HEK293T (cell line): ENCODE measurements around the gene RGL2.
"Not testable (repeated sequence)": the region's sequence is repeated elsewhere in the genome, so short reads cannot be mapped to it uniquely, and the experiment has no call there.

Experiments
- CTCF ChIA-PET: fragments of 350-600 bp; formaldehyde crosslinking; extraction: SDS; loops from one replicate; lab custom pipeline; 2021; ENCODE audit warnings: antibody characterized with exemption, inconsistent platforms; lab: Yijun Ruan, JAX
- POLR2A ChIA-PET: fragments of 350-600 bp; formaldehyde crosslinking; extraction: SDS; loops from one replicate; lab custom pipeline; 2020; ENCODE audit warnings: antibody characterized with exemption, inconsistent platforms; lab: Yijun Ruan, JAX
- DNase-seq: peaks from one replicate; pipeline ENCODE4 v3.0.0; 2012; ENCODE audit warnings: mixed read lengths; ENCODE audit errors: extremely low spot score
- ARNT ChIP-seq: fragments of 450-650 bp; IDR thresholded peaks from 2 replicates; pipeline ENCODE4 v1.6.1; 2017; ENCODE audit warnings: mild to moderate bottlenecking
- CTBP1 ChIP-seq: fragments of 450-650 bp; IDR thresholded peaks from 2 replicates; pipeline ENCODE4 v1.6.1; 2016; ENCODE audit warnings: borderline replicate concordance
- ELF4 ChIP-seq: fragments of 450-650 bp; IDR thresholded peaks from 2 replicates; pipeline ENCODE4 v1.6.1; 2017; ENCODE audit warnings: antibody characterized with exemption
- FOXA1 ChIP-seq: fragments of 450-650 bp; IDR thresholded peaks from 2 replicates; pipeline ENCODE4 v1.6.1; 2016; ENCODE audit warnings: mild to moderate bottlenecking
- FOXK2 ChIP-seq: fragments of 450-650 bp; IDR thresholded peaks from 2 replicates; pipeline ENCODE4 v1.6.1; 2016; ENCODE audit warnings: mild to moderate bottlenecking
- FOXM1 ChIP-seq: fragments of 450-650 bp; IDR thresholded peaks from 2 replicates; pipeline ENCODE4 v1.6.1; 2017; ENCODE audit warnings: mild to moderate bottlenecking, borderline replicate concordance
- HDGF ChIP-seq: fragments of 450-650 bp; IDR thresholded peaks from 2 replicates; pipeline ENCODE4 v1.6.1; 2017; ENCODE audit warnings: antibody characterized with exemption, borderline replicate concordance
- L3MBTL2 ChIP-seq: fragments of 450-650 bp; conservative IDR thresholded peaks from 2 replicates; pipeline ENCODE4 v1.6.1; 2016; ENCODE audit warnings: mild to moderate bottlenecking
- LEF1 ChIP-seq: fragments of 450-650 bp; IDR thresholded peaks from 2 replicates; pipeline ENCODE4 v1.6.1; 2017; ENCODE audit warnings: mild to moderate bottlenecking, borderline replicate concordance
- NFRKB ChIP-seq: fragments of 450-650 bp; IDR thresholded peaks from 2 replicates; pipeline ENCODE4 v1.6.1; 2016; ENCODE audit warnings: mild to moderate bottlenecking, moderate library complexity
- SP1 ChIP-seq: fragments of 450-650 bp; IDR thresholded peaks from 2 replicates; pipeline ENCODE4 v1.6.1; 2017
- SUZ12 ChIP-seq: fragments of 450-650 bp; IDR thresholded peaks from 2 replicates; pipeline ENCODE4 v1.6.1; 2016; ENCODE audit warnings: mild to moderate bottlenecking
- TARDBP ChIP-seq: fragments of 450-650 bp; IDR thresholded peaks from 2 replicates; pipeline ENCODE4 v1.6.1; 2016
- ZNF384 ChIP-seq: fragments of 450-650 bp; IDR thresholded peaks from 2 replicates; pipeline ENCODE4 v1.6.1; 2016
- TF ChIP-seq, protein P1 (sequence below): fragments of 450-650 bp; IDR thresholded peaks from 2 replicates; pipeline ENCODE4 v1.6.1; 2016

RGL2 gene

DNA sequence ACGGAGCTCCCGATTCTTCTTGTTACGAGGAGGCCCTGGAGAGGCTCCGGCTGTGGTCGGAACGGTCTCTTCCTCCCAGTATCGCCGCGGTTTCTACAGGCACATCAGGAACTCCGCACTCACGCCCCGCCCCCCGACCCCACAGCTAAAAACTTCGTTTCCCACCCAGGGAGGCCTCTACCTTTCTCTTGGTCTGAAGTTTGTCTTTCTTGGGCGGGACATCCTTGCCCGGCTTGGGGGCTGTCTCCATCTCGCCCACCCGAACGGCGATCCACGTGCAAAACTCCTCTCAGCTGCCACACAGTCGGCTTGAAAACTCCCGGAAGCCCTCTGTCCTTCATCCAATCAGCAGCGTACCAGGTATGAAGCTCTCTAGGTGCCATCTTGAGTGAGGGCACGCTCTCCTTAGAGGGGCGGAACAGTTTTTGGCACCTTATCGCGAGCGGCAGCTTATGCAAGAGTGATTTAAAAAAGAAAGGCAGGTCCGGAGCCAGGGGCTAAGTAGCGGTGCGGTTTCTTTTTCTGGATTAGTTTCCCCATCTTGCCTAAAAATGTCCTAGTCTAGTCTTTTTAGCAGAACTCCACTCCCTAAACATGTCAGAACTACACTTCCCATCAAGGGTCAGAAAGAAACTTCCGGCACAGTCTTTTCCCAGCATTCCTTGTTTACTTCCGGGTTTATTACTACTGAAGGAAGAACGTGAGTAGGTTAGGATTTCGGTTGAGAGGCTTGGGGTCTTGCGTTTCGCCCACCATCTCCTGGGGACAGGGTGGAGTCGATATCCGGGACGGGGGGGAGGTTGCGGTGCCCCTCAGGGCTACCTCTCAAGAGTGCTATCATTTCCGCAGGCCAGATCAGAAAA, 9.6 kb downstream of the RGL2 start, which contains the start of the genes PFDN6 and WDR46:
Gene PFDN6, plus strand, starts transcription at position 681 of the 863 bp plus-strand sequence. CDS start 256 bp downstream, outside the sequence.
Gene WDR46, minus strand, starts transcription at position 319 of the 863 bp plus-strand sequence. Its CDS starts 69 bp downstream, at position 250.
- CTCF ChIA-PET = interaction anchor here (0.6 to 1.8 kb wide), 5 partner anchors 9 to 23 kb away, joined by 3 to 6 read pairs (median 3); partner anchors contain the start of gene B3GALT4
- DNase-seq = peak; percentile 86
- no peak for TF ChIP-seq ZNF384
- TF ChIP-seq L3MBTL2 = peak; percentile 84
- TF ChIP-seq, protein P1, sequence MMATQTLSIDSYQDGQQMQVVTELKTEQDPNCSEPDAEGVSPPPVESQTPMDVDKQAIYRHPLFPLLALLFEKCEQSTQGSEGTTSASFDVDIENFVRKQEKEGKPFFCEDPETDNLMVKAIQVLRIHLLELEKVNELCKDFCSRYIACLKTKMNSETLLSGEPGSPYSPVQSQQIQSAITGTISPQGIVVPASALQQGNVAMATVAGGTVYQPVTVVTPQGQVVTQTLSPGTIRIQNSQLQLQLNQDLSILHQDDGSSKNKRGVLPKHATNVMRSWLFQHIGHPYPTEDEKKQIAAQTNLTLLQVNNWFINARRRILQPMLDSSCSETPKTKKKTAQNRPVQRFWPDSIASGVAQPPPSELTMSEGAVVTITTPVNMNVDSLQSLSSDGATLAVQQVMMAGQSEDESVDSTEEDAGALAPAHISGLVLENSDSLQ = peak; percentile 40; the same call in 1 of the 2 replicates
- TF ChIP-seq ELF4 = peak; percentile 96
- peak; percentile 92 for TF ChIP-seq FOXK2
- POLR2A ChIA-PET = interaction anchor here (0.8 to 3.5 kb wide), 11 partner anchors 9 to 291 kb away, joined by 3 to 44 read pairs (median 5); partner anchors contain the start of genes B3GALT4, BAK1, CUTA and RGL2

DNA sequence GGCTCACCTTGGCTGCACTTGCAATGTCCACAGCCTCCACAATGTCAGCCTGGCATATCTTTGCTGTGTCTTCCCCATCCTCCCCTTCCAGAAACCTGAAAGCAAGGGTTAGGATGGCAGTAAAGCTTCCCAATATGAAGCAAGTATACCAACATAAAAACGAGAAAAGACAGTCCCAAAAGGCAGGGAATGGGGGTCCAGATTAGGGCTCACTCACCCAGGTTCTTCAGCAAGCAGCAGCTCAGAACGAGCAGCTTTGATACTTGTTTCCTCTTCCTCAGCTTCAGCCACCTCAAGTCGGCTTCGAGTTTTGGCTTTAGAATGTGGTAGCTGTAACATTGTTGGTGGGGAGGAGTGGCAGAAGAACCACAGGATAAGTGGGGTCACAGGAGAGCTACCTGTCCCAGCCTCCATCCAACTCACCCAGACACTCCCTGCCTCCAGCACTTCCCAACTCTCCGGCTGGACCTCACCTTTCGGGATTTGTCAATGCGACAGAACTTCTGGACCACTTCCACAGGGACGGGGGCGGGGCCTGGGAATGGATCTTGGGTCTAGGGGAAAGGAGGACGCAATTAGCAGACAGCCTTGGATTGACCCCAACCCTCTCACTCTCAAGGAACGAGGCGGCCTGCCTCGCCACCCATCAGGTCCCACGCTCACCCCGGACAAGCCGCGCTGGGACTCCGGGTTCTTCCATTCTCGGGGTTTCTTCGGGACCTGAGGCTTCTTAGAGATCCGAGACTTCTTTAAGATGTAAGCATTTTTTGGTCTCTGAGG, 10.4 kb downstream of the RGL2 start:
- no peak for TF ChIP-seq HDGF
- TF ChIP-seq ZNF384 = no peak
- TF ChIP-seq ELF4 = no peak
- no peak for TF ChIP-seq ARNT
- CTCF ChIA-PET = interaction anchor here (0.6 to 1.8 kb wide), 4 partner anchors 10 to 23 kb away, joined by 3 to 6 read pairs (median 4); partner anchors contain the start of gene B3GALT4

DNA sequence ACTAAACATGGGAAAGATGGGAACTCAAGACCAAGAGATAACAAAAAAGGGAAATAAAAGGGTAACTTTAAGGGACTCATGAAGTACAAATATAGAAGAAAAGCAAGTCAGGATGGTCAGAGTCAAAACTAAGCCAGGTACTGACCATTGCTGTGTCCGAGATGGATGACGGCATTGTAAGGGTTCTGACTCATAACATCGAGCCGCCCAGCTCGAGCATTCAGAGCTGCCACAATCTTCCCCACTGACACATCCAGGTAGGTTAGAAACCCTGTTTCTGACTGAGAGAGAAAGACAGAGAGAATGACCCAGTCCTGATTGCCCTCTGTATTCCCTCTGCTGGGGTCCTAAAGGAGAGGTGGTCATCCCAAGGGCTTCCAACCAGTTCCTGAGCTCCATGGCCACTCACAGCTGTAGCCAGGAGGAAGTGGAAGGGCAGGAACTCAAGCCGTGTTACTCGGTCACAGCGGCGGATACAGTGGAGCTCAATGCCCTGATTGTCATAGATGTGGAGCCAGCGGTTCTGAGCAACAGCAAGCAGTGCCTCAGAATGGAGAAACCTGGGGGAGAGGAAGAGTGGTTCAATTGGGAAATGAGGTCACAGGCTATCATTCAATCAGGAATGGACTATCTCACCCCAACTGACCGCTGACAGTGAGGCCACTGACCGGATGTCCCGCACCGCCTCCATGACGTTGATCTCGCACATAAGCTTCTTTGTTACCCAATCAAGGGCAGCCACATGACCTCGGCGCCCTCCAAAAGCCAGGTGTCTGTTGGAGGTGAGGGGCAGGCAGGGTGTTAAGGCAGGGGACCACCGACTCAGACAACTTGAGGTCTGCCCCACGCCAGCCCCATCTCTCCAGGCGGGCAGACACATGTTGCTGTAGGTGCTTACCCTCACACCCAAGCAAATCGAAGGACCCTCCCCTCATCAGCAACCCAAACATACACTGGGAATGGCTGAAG, 11.5 kb downstream of the RGL2 start:
- TF ChIP-seq ARNT (no peak), FOXA1 (no peak), ZNF384 (no peak), SP1 (no peak), NFRKB (no peak), SUZ12 (no peak), ELF4 (no peak), FOXK2 (no peak), L3MBTL2 (no peak), HDGF (no peak), CTBP1 (no peak), FOXM1 (no peak), TARDBP (no peak)
- TF ChIP-seq, protein P1 = no peak
- ChIA-PET CTCF (no interaction called here), POLR2A (interaction anchor here (0.8 to 3.1 kb wide), 4 partner anchors 9 to 15 kb away, joined by 3 to 44 read pairs (median 6); partner anchors contain the start of genes B3GALT4, RGL2, RPS18 and VPS52)
- no peak for DNase-seq

More for the DNA sequence above, 10.4 kb downstream of the RGL2 start:
- POLR2A ChIA-PET = interaction anchor here (0.8 to 3.5 kb wide), 6 partner anchors 8 to 30 kb away, joined by 5 to 44 read pairs (median 22); partner anchors contain the start of genes B3GALT4, RGL2, RPS18 and VPS52
- DNase-seq = no peak

DNA sequence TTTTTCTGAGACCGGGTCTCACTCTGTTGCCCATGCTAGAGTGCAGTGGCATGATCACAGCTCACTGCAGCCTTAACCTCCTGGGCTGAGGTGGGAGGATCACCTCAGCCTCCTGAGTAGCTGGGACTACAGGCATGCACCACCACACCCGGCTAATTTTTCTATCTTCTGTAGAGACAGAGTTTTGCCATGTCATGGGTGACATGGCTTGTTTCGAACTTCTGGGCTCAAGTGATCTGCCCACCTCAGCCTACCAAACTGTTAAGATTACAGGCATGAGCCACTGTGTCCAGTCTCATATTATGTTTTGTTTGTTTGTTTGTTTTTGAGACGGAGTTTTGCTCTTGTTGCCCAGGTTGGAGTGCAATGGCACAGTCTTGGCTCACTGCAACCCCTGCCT, 13.5 kb downstream of the RGL2 start:
- POLR2A ChIA-PET = interaction anchor here (2.1 to 2.4 kb wide), 2 partner anchors 13 to 14 kb away, joined by 7 read pairs; partner anchors contain the start of genes RPS18 and VPS52
- DNase-seq, CTCF ChIA-PET: not testable (repeated sequence)

DNA sequence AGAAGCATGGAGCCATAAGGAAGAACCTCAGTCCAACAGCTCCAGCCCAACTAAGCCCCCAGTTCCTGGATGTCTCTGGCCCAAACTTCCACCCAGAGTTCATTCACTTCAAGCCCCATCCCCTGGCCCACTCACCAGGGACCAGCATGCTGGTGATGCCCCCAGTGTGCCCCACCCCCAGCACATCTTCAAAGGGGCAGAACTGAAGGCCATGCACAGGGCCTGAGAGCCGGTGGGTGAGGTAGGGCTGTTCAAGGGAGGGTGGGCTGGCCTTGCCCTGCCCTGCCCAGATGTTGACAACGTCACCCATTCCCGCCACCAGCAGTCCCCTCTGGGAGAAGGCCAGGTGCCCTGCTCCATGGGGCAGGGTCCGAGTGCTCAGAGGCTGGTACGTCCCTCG, 18.2 kb downstream of the RGL2 start:
- DNase-seq = no peak
- ChIA-PET CTCF (interaction anchor here (1.2 to 1.7 kb wide), 3 partner anchors 9 to 65 kb away, joined by 3 to 6 read pairs (median 3); partner anchors contain the start of genes PFDN6 and WDR46), POLR2A (interaction anchor here (1.1 to 3.1 kb wide), 5 partner anchors 8 to 19 kb away, joined by 3 to 12 read pairs (median 4); partner anchors contain the start of genes RPS18, VPS52 and WDR46)
- TF ChIP-seq L3MBTL2 (no peak), SP1 (no peak), LEF1 (no peak), CTBP1 (no peak), FOXM1 (no peak), ELF4 (no peak), ARNT (no peak), TARDBP (no peak), FOXA1 (no peak), FOXK2 (no peak), HDGF (no peak), ZNF384 (no peak)
- TF ChIP-seq, protein P1 = no peak
